GM10266 (cell line): Measurements from ENCODE around the gene C10orf105.

Source experiments
- DNase-seq: peaks from one replicate; pipeline ENCODE4 v3.0.0; 2012; ENCODE audit errors: extremely low spot score
- TF ChIP-seq, protein P1 (sequence below): IDR thresholded peaks from 2 replicates; pipeline ENCODE4 v1.5.1; 2012; ENCODE audit warnings: mild to moderate bottlenecking, low read depth; ENCODE audit not compliant: control insufficient read depth, insufficient read depth; ENCODE audit errors: missing control alignments

Gene C10orf105

DNA sequence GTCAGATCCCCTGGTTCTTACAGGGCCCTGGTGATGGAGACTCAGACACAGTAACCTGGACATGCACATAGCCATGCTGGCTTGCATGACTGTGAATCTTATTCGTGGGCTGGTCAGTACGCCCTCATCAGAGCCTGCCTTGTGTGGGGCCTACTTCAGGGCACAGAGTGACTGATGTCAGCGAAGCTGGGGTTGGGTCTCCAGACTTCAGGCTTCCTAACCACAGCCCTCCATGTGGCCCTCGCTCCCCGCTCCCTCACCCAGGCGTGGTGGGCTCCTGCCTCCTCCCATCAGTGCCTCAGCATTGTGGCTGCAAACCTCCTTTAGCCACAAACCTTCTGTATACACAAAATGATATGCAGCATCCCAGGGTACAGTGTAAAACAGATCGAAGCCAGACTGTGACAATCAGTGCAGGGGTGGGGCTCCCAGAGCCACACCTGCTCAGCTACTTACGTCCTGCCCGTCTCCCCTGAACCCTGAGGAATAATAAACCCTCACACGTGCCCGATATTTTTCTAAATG lies 7.1 kb upstream of the C10orf105 start:
- no peak for DNase-seq
- TF ChIP-seq, protein P1, sequence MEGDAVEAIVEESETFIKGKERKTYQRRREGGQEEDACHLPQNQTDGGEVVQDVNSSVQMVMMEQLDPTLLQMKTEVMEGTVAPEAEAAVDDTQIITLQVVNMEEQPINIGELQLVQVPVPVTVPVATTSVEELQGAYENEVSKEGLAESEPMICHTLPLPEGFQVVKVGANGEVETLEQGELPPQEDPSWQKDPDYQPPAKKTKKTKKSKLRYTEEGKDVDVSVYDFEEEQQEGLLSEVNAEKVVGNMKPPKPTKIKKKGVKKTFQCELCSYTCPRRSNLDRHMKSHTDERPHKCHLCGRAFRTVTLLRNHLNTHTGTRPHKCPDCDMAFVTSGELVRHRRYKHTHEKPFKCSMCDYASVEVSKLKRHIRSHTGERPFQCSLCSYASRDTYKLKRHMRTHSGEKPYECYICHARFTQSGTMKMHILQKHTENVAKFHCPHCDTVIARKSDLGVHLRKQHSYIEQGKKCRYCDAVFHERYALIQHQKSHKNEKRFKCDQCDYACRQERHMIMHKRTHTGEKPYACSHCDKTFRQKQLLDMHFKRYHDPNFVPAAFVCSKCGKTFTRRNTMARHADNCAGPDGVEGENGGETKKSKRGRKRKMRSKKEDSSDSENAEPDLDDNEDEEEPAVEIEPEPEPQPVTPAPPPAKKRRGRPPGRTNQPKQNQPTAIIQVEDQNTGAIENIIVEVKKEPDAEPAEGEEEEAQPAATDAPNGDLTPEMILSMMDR = no peak

DNA sequence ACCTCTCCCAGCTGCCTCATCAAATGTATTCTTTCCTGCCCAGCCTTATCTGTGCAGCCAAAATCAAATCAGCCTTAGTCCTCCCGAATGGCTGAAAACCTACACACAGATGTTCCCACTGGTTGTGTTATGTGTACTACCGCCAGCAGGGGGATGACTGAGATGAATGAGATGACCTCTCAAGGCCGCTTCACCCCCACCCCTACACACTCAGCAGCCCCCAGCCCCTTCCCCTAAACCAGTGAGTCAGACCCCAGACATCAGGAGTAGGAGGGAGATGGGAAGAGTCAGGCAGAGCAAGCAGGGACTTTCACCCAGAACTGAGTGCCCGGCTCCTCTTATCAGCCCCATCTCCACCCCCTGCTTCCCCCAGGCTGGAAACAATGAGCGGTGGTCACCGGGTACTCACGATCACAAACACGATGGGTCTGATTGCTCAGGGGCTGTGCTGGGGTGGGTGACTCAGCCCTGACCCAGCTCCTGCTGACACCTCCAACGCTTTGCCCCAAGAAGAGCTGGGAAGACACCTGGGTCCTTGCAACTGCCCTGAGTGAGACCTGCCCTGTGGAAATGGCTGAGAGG lies 6.5 kb upstream of the C10orf105 start:
- DNase-seq = peak; percentile 55
- TF ChIP-seq, protein P1 = peak; percentile 31

DNA sequence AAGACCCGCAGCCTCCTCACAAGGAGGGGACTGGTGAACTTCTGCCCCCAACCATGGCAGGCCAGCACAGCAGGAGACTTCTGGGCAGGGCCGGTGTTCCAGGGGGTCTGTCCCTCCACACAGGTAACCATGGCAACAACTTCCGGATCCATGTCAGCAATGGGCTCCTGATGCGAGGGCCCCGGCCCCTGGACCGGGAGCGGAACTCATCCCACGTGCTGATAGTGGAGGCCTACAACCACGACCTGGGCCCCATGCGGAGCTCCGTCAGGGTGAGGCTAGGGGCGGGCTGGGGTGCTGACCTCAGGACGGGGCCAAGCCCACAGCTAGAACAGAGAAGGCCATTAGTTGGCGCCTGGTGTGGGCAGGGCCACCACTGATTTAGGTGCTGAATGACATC lies 5.7 kb upstream of the C10orf105 start:
- TF ChIP-seq, protein P1 = no peak
- no peak for DNase-seq

DNA sequence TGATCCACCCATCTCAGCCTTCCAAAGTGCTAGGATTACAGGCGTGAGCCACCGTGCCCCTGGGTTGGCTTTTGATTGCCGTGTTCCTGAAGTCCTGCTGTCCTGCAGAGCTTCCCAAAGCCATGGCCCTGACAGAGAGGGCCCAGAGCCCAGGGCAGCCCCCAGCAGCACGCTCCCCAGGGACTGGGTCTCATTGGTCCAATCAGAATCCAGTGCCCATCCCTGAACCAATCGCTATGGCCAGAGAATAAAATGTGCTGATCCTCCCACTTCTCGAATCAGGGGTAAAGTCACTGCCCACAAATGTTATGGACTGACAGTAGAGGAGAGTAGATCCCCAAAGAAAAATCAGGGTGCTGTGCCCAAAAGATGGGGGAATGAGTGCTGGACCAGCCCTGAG lies 5.0 kb upstream of the C10orf105 start:
- TF ChIP-seq, protein P1 = no peak
- no peak for DNase-seq

DNA sequence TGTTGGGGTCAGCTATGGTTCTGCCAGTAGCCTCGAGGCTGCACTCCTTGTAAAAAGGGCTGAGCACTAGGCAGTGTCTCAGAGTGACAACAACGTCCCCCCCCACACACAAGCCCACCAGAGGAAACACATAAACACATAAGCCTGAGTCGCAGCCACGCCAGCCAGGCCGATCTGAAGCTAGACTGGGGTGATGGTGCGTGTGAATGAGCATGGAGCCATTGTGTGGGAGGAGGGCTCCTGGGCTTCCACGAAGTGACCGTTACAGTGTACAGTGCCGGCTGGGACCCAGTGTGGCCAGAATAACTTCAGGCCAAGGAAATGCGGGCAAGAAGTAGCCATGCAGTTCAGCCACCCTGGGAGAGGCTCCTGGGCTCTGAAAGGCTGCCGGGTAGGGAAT lies 3.7 kb upstream of the C10orf105 start:
- TF ChIP-seq, protein P1 = no peak

DNA sequence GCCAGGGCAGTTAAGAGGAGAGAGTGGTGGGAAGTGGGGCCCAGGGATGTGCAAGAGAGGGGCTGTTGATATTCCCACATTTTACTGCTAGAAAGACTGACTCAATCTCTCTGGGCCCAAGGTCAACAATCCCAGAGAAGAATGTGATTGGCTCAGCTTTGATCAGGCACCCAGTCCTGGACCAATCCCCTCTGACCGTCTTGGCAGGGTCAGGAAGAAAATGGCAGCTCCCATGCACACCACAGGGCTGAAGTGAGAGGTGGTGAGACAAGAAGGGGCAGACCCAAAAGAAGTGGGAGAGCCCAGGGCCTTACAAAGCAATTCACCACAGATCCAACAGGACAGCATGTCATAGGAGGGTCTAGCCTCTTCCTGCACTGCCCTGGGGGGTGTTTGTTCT lies 3.3 kb upstream of the C10orf105 start:
- TF ChIP-seq, protein P1 = no peak
- DNase-seq = no peak

More for the DNA sequence above, 3.7 kb upstream of the C10orf105 start:
- DNase-seq = no peak

DNA sequence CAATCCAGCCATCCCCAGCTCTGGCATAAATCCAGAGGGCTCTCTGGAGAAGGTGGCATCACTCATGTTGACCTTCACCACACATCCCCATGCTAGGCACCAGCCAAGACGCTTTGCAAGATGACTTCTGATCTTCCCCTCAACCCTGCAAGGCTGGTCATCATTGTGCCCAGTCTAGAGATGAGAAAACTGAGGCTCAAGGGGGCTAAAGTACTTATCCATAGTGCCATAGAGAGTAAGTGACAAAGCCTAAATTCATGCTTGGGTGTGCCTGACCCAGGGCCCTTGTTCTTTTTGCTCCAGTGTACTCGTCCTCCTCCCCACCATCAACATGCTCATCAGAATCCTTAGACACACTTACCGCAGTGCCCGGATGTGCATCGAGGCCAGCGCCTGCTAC lies 1.7 kb upstream of the C10orf105 start:
- DNase-seq = no peak
- TF ChIP-seq, protein P1 = no peak
